Spleen (tissue), 11 donors: ENCODE measurements around the gene SNX10. TPM values are rescaled to one million over a fixed set of nuclear protein-coding genes. Genes with fewer than 3 reads are reported as not detected.

Source experiments
- DNase-seq: peaks from one replicate; pipeline ENCODE4 v3.0.0-alpha.2; 2020
- H3K27ac ChIP-seq, 8 donors: fragments of 200-600 bp; sonication (generic) in 7 of 8; 1 replicate in 4 of 8; 2 replicates in 4 of 8; pipeline versions ENCODE4 v1.5.0 to v1.8.0; 2016 to 2021; ENCODE audit warnings: inconsistent platforms in 4 of 8, mild to moderate bottlenecking in 4 of 8, moderate library complexity in 1 of 8
- H3K27me3 ChIP-seq, 7 donors: fragments of 200-600 bp; sonication (generic) in 6 of 7; replicated peaks in 1 of 7; 1 replicate in 4 of 7; 2 replicates in 3 of 7; pipeline versions ENCODE4 v1.5.0 to v1.8.0; 2016 to 2021; ENCODE audit warnings: inconsistent platforms in 3 of 7, mild to moderate bottlenecking in 1 of 7
- H3K36me3 ChIP-seq, 6 donors: fragments of 200-600 bp; sonication (generic) in 5 of 6; 1 replicate in 4 of 6; 2 replicates in 2 of 6; pipeline versions ENCODE4 v1.5.0 to v1.8.0; 2016 to 2021; ENCODE audit warnings: inconsistent platforms in 2 of 6
- H3K4me1 ChIP-seq, 6 donors: fragments of 200-600 bp; sonication (generic) in 5 of 6; 1 replicate in 3 of 6; 2 replicates in 3 of 6; pipeline versions ENCODE4 v1.5.0 to v1.8.0; 2016 to 2021; ENCODE audit warnings: inconsistent platforms in 3 of 6
- H3K4me3 ChIP-seq, 8 donors: fragments of 200-600 bp; sonication (generic) in 7 of 8; 1 replicate in 4 of 8; 2 replicates in 4 of 8; pipeline versions ENCODE4 v1.5.0 to v1.8.0; 2016 to 2021; ENCODE audit warnings: inconsistent platforms in 4 of 8, mild to moderate bottlenecking in 4 of 8, moderate library complexity in 2 of 8
- H3K9me3 ChIP-seq, 8 donors: fragments of 200-600 bp; sonication (generic) in 7 of 8; 1 replicate in 4 of 8; 2 replicates in 4 of 8; pipeline versions ENCODE4 v1.5.0 to v1.8.0; 2016 to 2021; ENCODE audit warnings: inconsistent platforms in 4 of 8
- POLR2A ChIP-seq, 3 donors: fragments of 450-650 bp; IDR thresholded peaks; one replicate each; pipeline ENCODE4 v1.5.1; 2017; ENCODE audit warnings: antibody characterized with exemption in 3 of 3, mild to moderate bottlenecking in 1 of 3
- POLR2AphosphoS5 ChIP-seq, 3 donors: sonication (generic); formaldehyde crosslinking; IDR thresholded peaks; one replicate each; pipeline ENCODE4 v1.5.1; 2017; ENCODE audit warnings: antibody characterized with exemption in 3 of 3
- WGBS, 5 donors: extraction: QIAGEN DNeasy Blood & Tissue Kit in 3 of 5; methylation state at CpG; one replicate each; pipeline versions ENCODE4 v1.1.5 to v1.1.7; 2013 to 2018; 5-methylcytosine and 5-hydroxymethylcytosine counted together
- intact Hi-C: fragments of 100-400 bp; cut with DNase I; formaldehyde crosslinking; loops from one replicate; pipeline ENCODE4 v1.15.0; 2023; ENCODE audit warnings: low total_unique reads
- polyA plus RNA-seq, 3 donors: library from polyadenylated mRNA; stranded (reverse); fragments of 200-250 nt; gene quantifications; one replicate each; pipeline ENCODE4 v1.2.1, GENCODE V29; 2013
- total RNA-seq, 7 donors: library from RNA; depleted of rRNA in 3 of 7; stranded (reverse); fragments of >200 nt in 3 of 7; fragmentation: NEBNext Ultra II Directional in 4 of 7; extraction: Animal tissue kit (Norgen Biotek cat#: 25700) in 4 of 7; gene quantifications; one replicate each; pipeline versions ENCODE4 v1.1.0 to v1.2.1, GENCODE V29; 2016 to 2021
- TF ChIP-seq, protein P1 (sequence below), 11 experiments: fragments of 200-600 bp in 7 of 11; fragments of 450-650 bp in 4 of 11; sonication (generic) in 4 of 11; IDR thresholded peaks in 8 of 11; conservative IDR thresholded peaks in 3 of 11; 1 replicate in 7 of 11; 2 replicates in 4 of 11; pipeline versions ENCODE4 v1.4.0 to v1.8.0; 2016 to 2021; ENCODE audit warnings: antibody characterized with exemption in 11 of 11, inconsistent platforms in 4 of 11, mild to moderate bottlenecking in 1 of 11
- donor health status: healthy with polysubstance abuse.
- donor health status: DM: no; HTN: no; CAD: no; lungs with moderate emphysema.
- donor health status: DM: no; HTN: no; CAD: no.
- donor health status: Bipolar disorder and iron deficiency.
- donor health status: healthy.
- donor health status: DM: no; HTN: no; CAD: no.
- donor health status: DM: yes; HTN: yes; CAD: no.

SNX10 gene
- total and polyA plus RNA-seq, 10 donors = 20.8 to 46.3 (median 38.7) TPM

DNA sequence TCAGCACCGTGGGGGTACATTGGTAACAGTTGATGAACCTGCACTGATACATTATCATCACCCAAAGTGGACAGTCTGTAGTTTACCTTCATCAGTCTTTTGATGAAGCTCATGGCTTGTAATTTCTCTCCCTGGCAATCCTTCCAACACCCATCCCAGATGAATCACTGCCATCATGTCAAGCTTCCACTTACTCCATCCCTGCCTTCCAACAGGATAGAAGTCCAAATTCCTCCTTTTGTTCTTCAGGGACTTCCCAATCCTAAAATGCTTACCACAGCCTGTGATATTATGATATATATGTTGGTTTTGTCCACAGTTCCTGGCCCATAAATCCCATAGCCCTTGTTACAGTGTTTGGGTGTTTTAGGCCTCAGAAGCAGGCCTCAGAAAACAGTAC is 16.1 kb downstream of the SNX10 start:
- Histone ChIP-seq H3K27ac (peak overlapping the region in 6 of 8 donors; percentile 15 to 96 (median 90)), H3K27me3 (no peaks in the 10 kb centered on the region), H3K4me1 (peaks cover 2 to 80% (median 44%) of the 10 kb centered on the region in 6 donors), H3K9me3 (no peaks in the 10 kb centered on the region), H3K4me3 (peak overlapping the region in 1 of 8 donors; percentile 2), H3K36me3 (peaks cover 0 to 35% (median 0%) of the 10 kb centered on the region in 6 donors)
- 86 to 100% (median 97%) methylated on average over 1 of the region's 1 CpG for WGBS, 5 donors
- intact Hi-C loops = no loop called here
- TF ChIP-seq, protein P1, sequence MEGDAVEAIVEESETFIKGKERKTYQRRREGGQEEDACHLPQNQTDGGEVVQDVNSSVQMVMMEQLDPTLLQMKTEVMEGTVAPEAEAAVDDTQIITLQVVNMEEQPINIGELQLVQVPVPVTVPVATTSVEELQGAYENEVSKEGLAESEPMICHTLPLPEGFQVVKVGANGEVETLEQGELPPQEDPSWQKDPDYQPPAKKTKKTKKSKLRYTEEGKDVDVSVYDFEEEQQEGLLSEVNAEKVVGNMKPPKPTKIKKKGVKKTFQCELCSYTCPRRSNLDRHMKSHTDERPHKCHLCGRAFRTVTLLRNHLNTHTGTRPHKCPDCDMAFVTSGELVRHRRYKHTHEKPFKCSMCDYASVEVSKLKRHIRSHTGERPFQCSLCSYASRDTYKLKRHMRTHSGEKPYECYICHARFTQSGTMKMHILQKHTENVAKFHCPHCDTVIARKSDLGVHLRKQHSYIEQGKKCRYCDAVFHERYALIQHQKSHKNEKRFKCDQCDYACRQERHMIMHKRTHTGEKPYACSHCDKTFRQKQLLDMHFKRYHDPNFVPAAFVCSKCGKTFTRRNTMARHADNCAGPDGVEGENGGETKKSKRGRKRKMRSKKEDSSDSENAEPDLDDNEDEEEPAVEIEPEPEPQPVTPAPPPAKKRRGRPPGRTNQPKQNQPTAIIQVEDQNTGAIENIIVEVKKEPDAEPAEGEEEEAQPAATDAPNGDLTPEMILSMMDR (IDR thresholded peaks at IDR 0.05 in 8 of 11, conservative IDR thresholded peaks at IDR 0.05 in 3 of 11) = no peak
- TF ChIP-seq POLR2AphosphoS5 (IDR thresholded peaks at IDR 0.05) = no peak
- DNase-seq = no peak

GRCh38 chr7:26308551-26308950 is 16.9 kb downstream of the SNX10 start:
- no peaks in the 10 kb centered on the region for H3K9me3 ChIP-seq
- H3K27ac ChIP-seq = peak overlapping the region in 3 of 8 donors; percentile 90 to 96 (median 93)
- no peaks in the 10 kb centered on the region for H3K27me3 ChIP-seq
- WGBS, 5 donors = 95 to 99% (median 97%) methylated on average over 4 of the region's 4 CpGs
- intact Hi-C loops = no loop called here
- DNase-seq = no peak
- H3K4me3 ChIP-seq = no peak overlapping the region
- H3K4me1 ChIP-seq = peaks cover 2 to 81% (median 50%) of the 10 kb centered on the region in 6 donors
- peaks cover 0 to 28% (median 0%) of the 10 kb centered on the region in 6 donors for H3K36me3 ChIP-seq
- TF ChIP-seq POLR2AphosphoS5 (IDR thresholded peaks at IDR 0.05) = no peak
- TF ChIP-seq, protein P1 (IDR thresholded peaks at IDR 0.05 in 8 of 11, conservative IDR thresholded peaks at IDR 0.05 in 3 of 11) = no peak
- no peak for TF ChIP-seq POLR2A (IDR thresholded peaks at IDR 0.05)

DNA sequence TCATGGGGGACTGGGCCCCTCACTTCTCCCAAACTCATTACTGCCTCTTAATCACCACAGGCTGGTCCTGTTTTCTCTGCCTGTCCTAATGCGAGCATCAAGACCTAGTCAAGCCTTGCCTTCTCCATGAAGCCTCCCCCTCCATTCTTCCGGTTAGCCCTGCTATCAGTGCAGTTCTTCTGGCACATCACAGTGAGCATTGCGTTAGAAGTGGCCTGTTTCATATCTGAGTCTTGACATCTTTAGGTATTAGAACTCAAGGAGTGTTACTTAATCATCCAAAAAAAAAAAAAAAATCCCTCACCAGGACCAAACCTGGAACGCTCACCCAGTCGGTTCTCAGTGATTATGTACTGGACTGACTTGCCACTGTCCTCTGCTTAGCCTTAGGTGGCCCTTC is 17.4 kb downstream of the SNX10 start:
- intact Hi-C loops = no loop called here
- Histone ChIP-seq H3K27me3 (no peaks in the 10 kb centered on the region), H3K9me3 (no peaks in the 10 kb centered on the region), H3K4me3 (no peak overlapping the region), H3K36me3 (peaks cover 0 to 28% (median 0%) of the 10 kb centered on the region in 6 donors), H3K4me1 (peaks cover 2 to 81% (median 56%) of the 10 kb centered on the region in 6 donors), H3K27ac (peak overlapping the region in 1 of 8 donors; percentile 96)
- TF ChIP-seq, protein P1 (IDR thresholded peaks at IDR 0.05 in 8 of 11, conservative IDR thresholded peaks at IDR 0.05 in 3 of 11) = no peak
- TF ChIP-seq POLR2A (IDR thresholded peaks at IDR 0.05) (no peak), POLR2AphosphoS5 (IDR thresholded peaks at IDR 0.05) (no peak)
- WGBS, 5 donors = 96 to 97% (median 97%) methylated on average over 5 of the region's 5 CpGs
- DNase-seq = no peak

GRCh38 chr7:26311798-26312197 is 20.1 kb downstream of the SNX10 start:
- H3K27ac ChIP-seq = peak overlapping the region in 3 of 8 donors; percentile 18 to 91 (median 87)
- intact Hi-C loops = no loop called here
- WGBS, 5 donors = 72 to 92% (median 81%) methylated on average over 4 of the region's 4 CpGs

More at GRCh38 chr7:26311798-26312197, 20.1 kb downstream of the SNX10 start:
- Histone ChIP-seq H3K4me3 (no peak overlapping the region), H3K36me3 (peaks cover 0 to 28% (median 0%) of the 10 kb centered on the region in 6 donors), H3K9me3 (no peaks in the 10 kb centered on the region), H3K27me3 (no peaks in the 10 kb centered on the region), H3K4me1 (peaks cover 0 to 81% (median 51%) of the 10 kb centered on the region in 6 donors)
- DNase-seq = no peak
- TF ChIP-seq POLR2AphosphoS5 (IDR thresholded peaks at IDR 0.05) (no peak), POLR2A (IDR thresholded peaks at IDR 0.05) (no peak)
- TF ChIP-seq, protein P1 (IDR thresholded peaks at IDR 0.05 in 8 of 11, conservative IDR thresholded peaks at IDR 0.05 in 3 of 11) = no peak
